DOHH2 (cell line): ENCODE measurements around the gene CAMTA1.

Experiments used
- CTCF ChIP-seq: fragments of 200-600 bp; sonication (generic); IDR thresholded peaks from one replicate; pipeline ENCODE4 v1.5.1; 2014; ENCODE audit warnings: antibody characterized with exemption, mild to moderate bottlenecking, low read depth, low read length; ENCODE audit not compliant: poor library complexity, severe bottlenecking
- EZH2phosphoT487 ChIP-seq: fragments of 200-600 bp; sonication (generic); IDR thresholded peaks from 2 replicates; pipeline ENCODE4 v1.6.1; 2017; ENCODE audit warnings: borderline replicate concordance, mild to moderate bottlenecking, antibody characterized with exemption, low read length, moderate library complexity, mixed read lengths

- TF ChIP-seq CTCF, result no peak
- no peak for TF ChIP-seq EZH2phosphoT487
Measured at GRCh38 chr1:7640920-7641585, 855.8 kb downstream of the CAMTA1 start.
